NB4 (cell line): ENCODE data around the gene RBPJL.

Experiments
- TF ChIP-seq, protein P1 (sequence below): IDR thresholded peaks from one replicate; pipeline ENCODE4 v1.5.1; 2012; ENCODE audit warnings: low read depth, low read length
- TF ChIP-seq, protein P2 (sequence below): IDR thresholded peaks from 2 replicates; pipeline ENCODE4 v1.6.1; 2011; ENCODE audit warnings: low read depth, low read length

DNA sequence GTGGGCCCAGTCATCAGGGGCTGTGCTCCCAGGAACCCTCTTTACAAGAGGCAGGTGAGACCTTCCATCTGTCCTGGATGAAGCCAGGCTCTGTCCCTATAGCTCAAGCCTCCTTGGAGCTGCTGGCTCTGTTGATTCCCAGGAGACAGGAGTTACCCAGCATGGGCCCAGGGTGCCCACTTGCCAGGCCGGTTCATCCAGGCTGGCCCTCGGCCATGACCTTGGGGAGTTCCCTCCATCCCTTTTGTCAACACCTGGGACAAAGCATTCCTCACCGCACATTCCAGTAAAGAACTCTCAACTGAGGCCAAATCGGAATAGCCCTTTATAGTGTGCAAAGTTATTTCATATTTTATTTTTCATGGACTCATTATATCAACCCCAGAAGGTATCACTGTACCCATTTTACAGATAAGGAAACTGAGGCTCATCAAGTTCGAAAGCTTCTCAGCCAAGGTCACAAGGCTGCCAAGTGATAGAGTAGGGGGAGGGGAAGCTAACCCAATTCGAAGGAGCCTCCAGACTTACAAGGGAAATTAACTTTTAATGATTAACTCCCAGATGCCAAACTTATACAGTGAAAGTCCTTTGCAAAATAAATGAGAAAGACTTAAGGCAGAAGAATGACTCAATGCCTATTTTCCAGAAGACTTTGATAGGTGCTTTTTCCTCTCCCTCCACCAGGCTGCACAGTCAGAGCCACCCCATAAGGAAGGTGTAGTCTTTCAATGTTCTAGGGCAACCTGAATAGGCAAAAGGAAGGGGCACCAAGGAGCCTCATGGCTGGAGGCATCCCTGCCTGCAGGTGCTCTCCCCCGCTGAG lies 23.1 kb downstream of the RBPJL start:
- TF ChIP-seq, protein P1, sequence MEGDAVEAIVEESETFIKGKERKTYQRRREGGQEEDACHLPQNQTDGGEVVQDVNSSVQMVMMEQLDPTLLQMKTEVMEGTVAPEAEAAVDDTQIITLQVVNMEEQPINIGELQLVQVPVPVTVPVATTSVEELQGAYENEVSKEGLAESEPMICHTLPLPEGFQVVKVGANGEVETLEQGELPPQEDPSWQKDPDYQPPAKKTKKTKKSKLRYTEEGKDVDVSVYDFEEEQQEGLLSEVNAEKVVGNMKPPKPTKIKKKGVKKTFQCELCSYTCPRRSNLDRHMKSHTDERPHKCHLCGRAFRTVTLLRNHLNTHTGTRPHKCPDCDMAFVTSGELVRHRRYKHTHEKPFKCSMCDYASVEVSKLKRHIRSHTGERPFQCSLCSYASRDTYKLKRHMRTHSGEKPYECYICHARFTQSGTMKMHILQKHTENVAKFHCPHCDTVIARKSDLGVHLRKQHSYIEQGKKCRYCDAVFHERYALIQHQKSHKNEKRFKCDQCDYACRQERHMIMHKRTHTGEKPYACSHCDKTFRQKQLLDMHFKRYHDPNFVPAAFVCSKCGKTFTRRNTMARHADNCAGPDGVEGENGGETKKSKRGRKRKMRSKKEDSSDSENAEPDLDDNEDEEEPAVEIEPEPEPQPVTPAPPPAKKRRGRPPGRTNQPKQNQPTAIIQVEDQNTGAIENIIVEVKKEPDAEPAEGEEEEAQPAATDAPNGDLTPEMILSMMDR = no peak
- TF ChIP-seq, protein P2, sequence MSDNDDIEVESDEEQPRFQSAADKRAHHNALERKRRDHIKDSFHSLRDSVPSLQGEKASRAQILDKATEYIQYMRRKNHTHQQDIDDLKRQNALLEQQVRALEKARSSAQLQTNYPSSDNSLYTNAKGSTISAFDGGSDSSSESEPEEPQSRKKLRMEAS = no peak
